Activated naive CD8-positive, alpha-beta T cell treated with anti-CD3 and anti-CD28 coated beads, Interleukin-2, amount 50 U/mL, for 16 hours (primary cell): Measurements from ENCODE around the gene TMEM123.
"Not testable (repeated sequence)": the region's sequence is repeated elsewhere in the genome, so short reads cannot be mapped to it uniquely, and the experiment has no call there.

Experiments used
- DNase-seq: peaks from one replicate; pipeline ENCODE4 v3.0.0-alpha.2; 2020; ENCODE audit warnings: low read depth, low spot score

Gene TMEM123

GRCh38 chr11:102396708-102397563 lies 55.6 kb downstream of the TMEM123 start:
- no peak for DNase-seq

- DNase-seq, result no peak
Observed at GRCh38 chr11:102395720-102396393, 56.7 kb downstream of the TMEM123 start.

- DNase-seq, result no peak
Observed at GRCh38 chr11:102393272-102393730, 59.3 kb downstream of the TMEM123 start.

DNA sequence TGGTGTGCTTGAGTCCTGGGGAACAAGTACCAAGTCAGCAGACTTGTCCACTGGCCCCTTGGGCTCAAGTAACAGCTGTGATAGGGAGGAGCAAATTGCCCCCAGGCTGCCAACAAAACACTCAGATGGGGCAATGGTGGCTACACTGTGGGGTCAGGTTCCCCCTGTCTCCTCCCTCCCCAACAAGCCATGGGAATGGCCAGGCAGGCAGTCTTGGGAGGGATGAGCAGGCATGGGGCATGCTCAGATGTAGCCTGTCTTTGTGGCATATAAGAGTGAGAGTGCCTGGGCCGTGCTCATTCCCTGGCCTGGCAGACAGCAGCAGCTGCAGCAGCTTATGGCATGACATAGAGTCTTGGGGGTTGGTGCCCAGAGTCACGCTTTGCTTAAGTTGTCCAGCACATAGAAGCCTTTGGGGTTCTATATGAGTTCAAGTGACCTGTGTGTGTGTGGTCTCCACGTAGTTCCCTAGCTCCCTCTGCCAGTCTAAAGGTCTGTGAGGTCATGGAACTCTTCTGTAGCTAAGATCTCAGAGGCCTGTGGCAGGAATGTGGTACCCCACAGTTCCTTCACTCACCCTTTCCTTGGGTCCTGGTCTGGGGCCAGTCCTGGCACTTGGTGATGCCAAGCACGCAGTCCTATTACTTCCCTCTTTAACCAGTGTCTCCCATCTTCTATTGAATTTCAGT lies 60.9 kb downstream of the TMEM123 start:
- no peak for DNase-seq

DNA sequence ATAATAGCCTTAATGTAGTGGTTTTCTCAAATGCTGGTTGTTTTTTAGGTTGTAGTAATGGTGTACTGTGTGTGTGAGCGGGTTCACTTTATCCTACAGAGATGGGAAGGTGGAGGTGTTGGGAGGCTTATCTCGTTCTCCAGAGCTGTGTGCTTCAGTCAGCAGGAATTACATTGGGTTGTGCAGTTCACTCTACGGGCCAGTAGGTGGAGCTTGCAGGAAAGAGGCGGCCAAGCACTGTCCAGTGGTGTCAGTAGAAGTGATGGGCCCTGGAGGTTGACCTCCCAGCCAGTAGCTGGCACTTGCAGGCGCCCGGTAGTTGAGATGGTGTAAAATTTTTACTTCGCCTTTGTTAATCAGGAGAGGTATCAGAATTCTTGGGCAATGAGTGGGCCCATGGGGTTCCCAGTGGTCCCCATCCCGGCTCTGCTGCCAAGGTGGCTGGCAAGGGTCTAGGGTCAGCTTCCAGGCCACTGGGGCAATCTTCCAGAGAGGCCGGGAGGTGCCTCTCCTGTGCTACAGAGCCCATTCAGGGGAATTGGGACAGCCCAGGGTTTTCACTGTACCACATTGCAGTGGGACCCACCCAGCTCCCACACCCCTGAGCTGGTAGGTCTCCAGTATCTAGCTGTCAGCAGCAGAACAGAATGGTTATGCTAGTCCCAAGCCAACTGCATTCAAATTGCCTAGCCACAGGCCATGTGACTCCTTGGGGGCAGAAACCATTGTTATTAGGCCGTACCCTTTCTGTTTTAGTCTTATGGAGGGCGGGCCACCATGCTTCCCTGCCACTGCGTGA lies 61.7 kb downstream of the TMEM123 start:
- DNase-seq, result no peak

DNA sequence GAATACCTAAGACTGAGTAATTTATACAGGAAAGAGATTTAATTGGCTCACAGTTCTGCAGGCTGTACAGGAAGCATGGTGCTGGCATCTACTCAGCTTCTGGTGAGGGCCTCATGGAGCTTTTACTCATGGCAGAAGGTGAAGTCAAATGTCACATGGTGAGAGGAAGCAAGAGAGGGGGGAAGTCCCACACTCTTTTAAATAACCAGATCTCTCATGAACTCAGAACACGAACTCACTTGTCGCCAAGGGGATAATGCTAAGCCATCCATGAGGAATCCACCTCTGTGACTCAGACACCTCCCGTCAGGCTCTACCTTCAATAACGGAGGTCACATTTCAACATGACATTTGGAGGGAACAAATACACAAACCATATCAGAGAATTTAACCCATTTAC lies 63.3 kb downstream of the TMEM123 start:
- DNase-seq, result no peak

DNA sequence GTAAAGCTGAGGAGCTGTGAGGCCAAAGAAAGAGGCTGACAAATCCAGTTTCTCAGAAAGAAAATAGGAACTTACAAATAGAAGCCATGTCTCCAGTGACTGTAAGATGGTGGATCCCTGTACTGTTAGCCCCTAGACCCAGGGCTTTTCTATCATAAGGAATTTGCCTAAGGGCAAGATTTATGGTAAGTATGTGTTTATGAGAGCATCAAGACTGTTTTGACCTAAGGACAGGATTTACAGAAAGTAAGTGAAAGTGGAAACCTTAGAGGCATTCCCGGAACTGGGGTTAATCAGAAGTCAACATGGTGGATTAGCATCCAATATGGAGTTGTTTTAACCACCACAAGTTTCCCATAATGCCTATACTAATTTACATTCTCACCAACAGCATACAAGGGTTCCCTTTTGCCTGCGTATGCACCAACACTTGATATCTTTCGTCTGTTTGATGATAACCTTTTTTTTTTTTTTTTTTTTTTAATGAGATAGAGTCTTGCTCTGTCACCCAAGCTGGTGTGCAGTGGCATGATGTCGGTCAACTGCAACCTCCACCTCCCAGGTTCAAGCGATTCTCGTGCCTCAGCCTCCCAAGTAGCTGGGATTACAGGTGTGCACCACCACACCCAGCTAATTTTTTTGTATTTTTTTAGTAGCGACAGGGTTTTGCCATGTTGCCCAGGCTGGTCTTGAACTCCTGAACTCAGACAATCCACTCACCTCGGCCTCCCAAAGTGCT lies 65.4 kb downstream of the TMEM123 start:
- no peak for DNase-seq

- no peak for DNase-seq
Observed at GRCh38 chr11:102386136-102386734, 66.3 kb downstream of the TMEM123 start.

DNA sequence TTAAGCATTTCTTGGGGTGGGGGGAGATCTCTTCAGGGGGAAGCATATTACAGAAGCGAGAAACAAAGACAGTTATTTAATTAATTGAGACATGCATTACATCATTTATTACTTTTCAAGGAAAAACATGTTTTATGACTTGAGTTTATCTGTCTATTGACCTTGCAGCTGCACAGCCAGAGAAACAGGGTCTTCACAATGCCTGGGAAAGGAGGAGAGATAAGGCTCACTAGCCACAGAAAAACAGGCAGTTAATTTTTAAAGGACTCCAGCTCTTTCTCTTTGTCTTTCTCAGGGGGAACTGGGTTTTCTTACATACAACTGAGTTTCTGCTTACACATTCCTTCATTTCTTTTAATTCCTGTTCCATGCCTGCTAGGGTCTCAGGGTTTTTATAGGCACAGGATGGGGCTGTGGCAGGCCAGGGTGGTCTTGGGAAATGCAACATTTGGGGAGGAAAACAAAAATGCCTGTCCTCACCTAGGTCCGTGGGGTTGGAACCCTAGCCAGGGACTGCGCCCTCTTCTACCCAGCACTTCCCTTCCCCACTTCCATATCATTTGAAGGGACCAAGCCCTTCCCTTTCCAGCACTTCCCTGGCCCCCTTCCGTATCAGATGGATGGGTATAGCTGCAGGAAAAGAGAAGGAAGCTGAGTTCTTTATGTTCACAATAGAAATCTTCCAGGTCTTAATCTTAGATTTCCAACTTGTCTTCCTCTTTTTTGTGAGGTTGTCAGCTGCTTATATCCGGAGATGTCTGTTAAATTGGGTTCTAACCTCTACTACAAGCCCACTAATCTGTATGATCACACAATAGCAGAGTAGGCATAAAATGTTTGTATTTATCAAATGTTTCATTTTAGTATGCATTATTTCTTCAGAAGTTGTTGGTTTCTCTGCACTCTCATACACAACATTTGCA lies 67.2 kb downstream of the TMEM123 start:
- no peak for DNase-seq

DNA sequence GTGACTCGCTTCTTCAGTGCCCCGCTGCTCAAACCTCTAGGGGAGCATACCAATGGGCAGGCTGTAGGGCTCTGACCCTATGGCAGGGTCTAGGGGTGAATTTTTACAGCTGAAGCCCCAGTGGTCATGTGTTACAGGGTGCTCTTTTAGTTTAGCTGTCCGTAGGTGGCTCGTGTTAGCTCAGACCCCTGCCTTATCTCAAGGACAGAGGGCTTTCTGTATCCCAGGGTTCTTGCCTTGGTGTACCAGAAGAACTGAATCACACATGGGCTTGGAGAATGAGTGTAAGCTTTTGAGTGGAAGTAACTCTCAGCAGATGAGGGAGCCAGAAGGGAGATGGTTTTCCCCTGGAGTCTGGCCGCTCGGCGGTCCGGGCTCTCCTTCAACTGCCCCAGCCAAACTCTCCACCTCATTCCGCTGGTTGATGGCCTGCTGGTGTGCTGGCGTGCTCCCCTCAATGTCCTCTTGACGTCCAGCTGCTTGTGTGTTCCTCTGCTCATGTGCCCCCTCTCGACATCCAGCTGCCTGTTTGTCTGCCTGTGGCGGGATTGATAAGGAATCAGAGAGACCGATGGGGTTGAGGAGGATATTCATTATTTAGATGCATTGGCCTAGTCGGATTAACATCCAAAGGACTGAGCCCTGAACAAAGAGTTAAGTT lies 68.0 kb downstream of the TMEM123 start:
- no peak for DNase-seq

DNA sequence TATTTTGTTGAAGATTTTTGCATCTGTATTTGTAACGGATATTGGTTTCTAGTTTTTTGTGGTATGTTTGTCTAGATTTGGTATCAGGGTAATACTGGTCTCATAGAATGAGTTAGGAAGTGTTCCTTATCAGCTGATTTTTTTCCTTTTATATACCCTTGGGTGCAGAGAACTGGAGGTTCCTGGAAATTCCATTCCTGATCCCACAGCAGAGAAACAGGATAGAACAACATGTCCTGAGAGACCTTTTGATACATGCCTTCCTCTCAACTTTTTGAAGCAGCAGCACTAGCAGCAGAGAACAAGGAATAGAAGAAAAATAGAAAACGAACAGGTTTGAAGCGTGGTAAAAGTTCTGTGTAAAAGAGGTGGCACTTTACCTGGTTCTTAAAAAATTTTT lies 68.7 kb downstream of the TMEM123 start:
- DNase-seq, result no peak

GRCh38 chr11:102382384-102382783 lies 70.2 kb downstream of the TMEM123 start:
- DNase-seq, result no peak

GRCh38 chr11:102378818-102379217 lies 73.7 kb downstream of the TMEM123 start:
- no peak for DNase-seq

DNA sequence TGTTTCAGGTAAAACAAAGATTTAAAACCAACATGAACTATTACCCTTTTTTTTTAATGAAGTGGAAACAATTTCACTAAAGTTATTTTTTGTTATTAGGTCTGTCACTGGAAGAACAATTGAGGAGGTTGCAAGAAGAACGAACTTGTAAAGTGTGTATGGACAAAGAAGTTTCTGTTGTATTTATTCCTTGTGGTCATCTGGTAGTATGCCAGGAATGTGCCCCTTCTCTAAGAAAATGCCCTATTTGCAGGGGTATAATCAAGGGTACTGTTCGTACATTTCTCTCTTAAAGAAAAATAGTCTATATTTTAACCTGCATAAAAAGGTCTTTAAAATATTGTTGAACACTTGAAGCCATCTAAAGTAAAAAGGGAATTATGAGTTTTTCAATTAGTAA lies 74.7 kb downstream of the TMEM123 start:
- DNase-seq, result no peak

DNA sequence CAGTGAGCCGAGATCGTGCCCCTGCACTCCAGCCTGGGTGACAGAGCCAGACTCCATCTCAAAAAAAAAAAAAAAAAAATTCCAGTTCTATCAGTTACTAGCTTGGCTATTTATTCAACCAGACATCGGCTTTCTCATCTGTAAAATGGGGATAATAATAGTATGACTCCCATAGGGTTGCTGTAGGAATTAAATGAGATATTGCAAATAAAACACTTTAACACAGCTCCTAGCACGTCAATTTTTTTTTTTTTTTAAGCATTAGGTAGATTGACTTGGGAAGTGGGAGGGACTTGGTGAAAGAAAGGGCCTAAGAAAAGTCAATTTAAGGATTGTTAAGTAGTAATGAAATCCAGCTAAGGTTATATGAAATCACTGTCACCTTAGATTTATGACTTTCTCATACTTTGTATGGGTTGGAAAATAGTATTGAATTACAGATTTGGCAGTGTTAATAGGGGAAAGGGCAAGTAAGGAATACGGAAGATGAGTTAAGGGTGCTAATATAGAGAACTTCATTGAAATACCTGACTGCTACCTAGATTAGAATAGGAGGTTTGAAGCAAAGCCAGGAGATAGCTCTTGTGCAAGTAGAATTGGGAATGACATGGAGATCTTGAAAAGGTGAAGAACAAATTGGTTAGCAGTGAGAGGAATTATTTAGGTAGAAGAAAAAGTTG lies 76.7 kb downstream of the TMEM123 start:
- no peak for DNase-seq

- not testable (repeated sequence) for DNase-seq
Observed at GRCh38 chr11:102374633-102375424, 77.7 kb downstream of the TMEM123 start.

DNA sequence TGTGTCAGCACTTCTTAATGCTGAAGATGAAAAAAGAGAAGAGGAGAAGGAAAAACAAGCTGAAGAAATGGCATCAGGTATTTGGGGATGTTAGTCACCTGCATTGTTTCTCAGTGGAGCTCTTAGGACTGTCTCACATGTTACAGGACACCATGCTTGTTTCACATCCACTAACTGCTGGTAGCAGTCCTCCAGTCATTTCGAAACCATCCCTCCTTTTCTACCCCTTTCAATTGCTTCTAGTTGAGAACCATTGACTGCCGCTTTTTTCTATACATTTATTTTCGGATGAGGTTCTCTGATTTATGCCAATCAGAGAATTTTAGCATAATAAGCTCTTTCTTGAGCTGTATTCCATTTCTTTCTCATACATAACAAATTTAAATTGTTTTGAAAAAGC lies 84.1 kb downstream of the TMEM123 start:
- no peak for DNase-seq
